ENCODE results near the gene ZNF549. TPM values are rescaled to one million over a fixed set of nuclear protein-coding genes. Genes with fewer than 3 reads are reported as not detected.

Gene ZNF549
- total and polyA plus RNA-seq, 2 of the 8 experiments (the other 6 are each of a cell fraction or from before 2014, with no cell fraction given), result 4.3 to 9.7 TPM

- Histone ChIP-seq H4K91ac (replicated peaks; ENCODE audit: insufficient read length, low read length) (no peak overlapping the region), H3K4me3 (ENCODE audit: extremely low read depth in 1 of 4, insufficient read depth in 2 of 4, low read depth in 3 of 4, low read length in 4 of 4) (peak overlapping the region; percentile 80 to 96 (median 94)), H2AK5ac (ENCODE audit: low read depth, low read length) (no peak overlapping the region), H3K79me1 (ENCODE audit: low read depth, low read length) (peaks cover 5% of the 10 kb centered on the region), H3K23me2 (ENCODE audit: low read depth, low read length) (peaks cover 3% of the 10 kb centered on the region; the same call in 1 of the 2 replicates), H3K36me3 (ENCODE audit: control insufficient read depth in 2 of 4, insufficient read depth in 4 of 4, low read length in 3 of 4) (peaks cover 0 to 11% (median 3%) of the 10 kb centered on the region in 4 experiments; a peak in 4 of 8 replicates), H3K18ac (ENCODE audit: extremely low read depth, low read length) (no peak overlapping the region), H3K9me3 (ENCODE audit: insufficient read depth in 2 of 2, low read depth in 1 of 2, low read length in 1 of 2) (peaks cover 21 to 33% of the 10 kb centered on the region in 2 experiments), H4K5ac (ENCODE audit: insufficient read length, low read depth, low read length) (no peak overlapping the region), H2BK15ac (ENCODE audit: low read length) (no peak overlapping the region), H2AFZ (ENCODE audit: low read length) (peak overlapping the region; percentile 77), H4K20me1 (replicated peaks in 1 of 2; ENCODE audit: control insufficient read depth in 1 of 2, insufficient read depth in 2 of 2, low read length in 2 of 2) (peaks cover 4 to 7% of the 10 kb centered on the region in 2 experiments), H3K9ac (replicated peaks in 1 of 4; ENCODE audit: extremely low read depth in 1 of 4, low read depth in 3 of 4, low read length in 3 of 4) (no peak overlapping the region), H3K79me2 (ENCODE audit: control insufficient read depth in 1 of 2, insufficient read depth in 2 of 2, low read length in 2 of 2) (peaks cover 0 to 20% of the 10 kb centered on the region in 2 experiments; a peak in 3 of 4 replicates), H2BK12ac (ENCODE audit: low read depth, low read length) (no peak overlapping the region), H3K4ac (replicated peaks; ENCODE audit: insufficient read length, low read depth, low read length) (peak overlapping the region; percentile 46), H3K4me2 (ENCODE audit: insufficient read depth in 1 of 2, low read depth in 2 of 2, low read length in 2 of 2) (peak overlapping the region; percentile 51 to 86; a peak in 3 of 4 replicates), H2BK120ac (replicated peaks; ENCODE audit: low read depth, low read length) (no peak overlapping the region), H3K14ac (ENCODE audit: insufficient read length) (no peak overlapping the region), H3K4me1 (replicated peaks in 1 of 4; ENCODE audit: control insufficient read depth in 3 of 4, insufficient read depth in 4 of 4, low read length in 3 of 4) (peaks cover 0 to 4% (median under 1%) of the 10 kb centered on the region in 4 experiments; a peak in 3 of 7 replicates), H4K8ac (ENCODE audit: extremely low read depth, insufficient read depth, low read length) (peak overlapping the region; percentile 71; the same call in 1 of the 2 replicates), H2BK20ac (ENCODE audit: low read length) (no peak overlapping the region), H3K27me3 (replicated peaks in 1 of 4; ENCODE audit: control insufficient read depth in 3 of 4, extremely low read depth in 1 of 4, insufficient read depth in 3 of 4, low read length in 3 of 4) (no peaks in the 10 kb centered on the region), H3K23ac (ENCODE audit: insufficient read length) (no peak overlapping the region), H2BK5ac (ENCODE audit: low read depth, low read length) (no peak overlapping the region), H3K56ac (replicated peaks; ENCODE audit: insufficient read length, low read depth, low read length) (no peak overlapping the region), H3K27ac (ENCODE audit: low read depth, low read length) (no peak overlapping the region)
- 86% methylated on average over 23 of the region's 23 CpGs; no CpG with 5 or more reads in 1 of the 2 experiments for WGBS, 2 experiments (ENCODE audit: extremely low coverage in 1 of 2, insufficient coverage in 1 of 2, insufficient read length in 1 of 2, insufficient replicate concordance in 2 of 2, low coverage in 1 of 2, low lambda C conversion rate in 2 of 2, missing lambda C conversion rate in 1 of 2)
- DNase-seq (ENCODE audit: low read depth in 1 of 2, low spot score in 2 of 2) (no peak), FAIRE-seq (no peak)
- CTCF ChIA-PET (ENCODE audit: partially characterized antibody), result no interaction called here
- POLR2A ChIA-PET (ENCODE audit: partially characterized antibody), result interaction anchor here (0.8 kb wide), 1 partner anchor 33 kb away, joined by 3 read pairs; the partner anchor contains the start of gene ZNF549
- TF ChIP-seq POLR2AphosphoS5 (IDR thresholded peaks at IDR 0.05; ENCODE audit: low read depth, low read length), result no peak
- TF ChIP-seq TEAD4 (IDR thresholded peaks at IDR 0.05; ENCODE audit: low read depth, low read length), result no peak
- no peak for TF ChIP-seq SP1 (IDR thresholded peaks at IDR 0.05; ENCODE audit: low read depth, low read length)
- TF ChIP-seq JUND (IDR thresholded peaks at IDR 0.05; ENCODE audit: low read length), result no peak
- TF ChIP-seq EZH2 (IDR thresholded peaks at IDR 0.05; ENCODE audit: low read depth, low read length, severe bottlenecking), result no peak
- TF ChIP-seq SP2 (IDR thresholded peaks at IDR 0.05; ENCODE audit: low read length), result no peak
- TF ChIP-seq EP300 (IDR thresholded peaks at IDR 0.05; ENCODE audit: borderline replicate concordance in 1 of 2, low read depth in 2 of 2, low read length in 2 of 2), result no peak
- no peak for TF ChIP-seq GABPA (IDR thresholded peaks at IDR 0.05; ENCODE audit: borderline replicate concordance, insufficient read depth, low read length)
- TF ChIP-seq TAF7 (optimal IDR thresholded peaks at IDR 0.05; ENCODE audit: borderline replicate concordance, low read depth, low read length), result no peak
- TF ChIP-seq SIRT6 (IDR thresholded peaks at IDR 0.05; ENCODE audit: low read length), result no peak
- TF ChIP-seq MAFK (IDR thresholded peaks at IDR 0.05; ENCODE audit: low read depth, low read length), result no peak
- TF ChIP-seq CBX8 (IDR thresholded peaks at IDR 0.05; ENCODE audit: borderline replicate concordance, low read depth, low read length), result no peak
- no peak for TF ChIP-seq HDAC6 (IDR thresholded peaks at IDR 0.05; ENCODE audit: low read depth, low read length)
- no peak for TF ChIP-seq RFX5 (IDR thresholded peaks at IDR 0.05; ENCODE audit: borderline replicate concordance, low read depth, low read length)
- no peak for TF ChIP-seq SRF (IDR thresholded peaks at IDR 0.05; ENCODE audit: low read depth, low read length)
Observed at GRCh38 chr19:57560049-57560491, 32.9 kb downstream of the ZNF549 start.

All from H1 (cell line).